Osteocyte (in vitro differentiated cells): ENCODE data around the gene DMXL2. TPM values are rescaled to one million over a fixed set of nuclear protein-coding genes. Genes with fewer than 3 reads are reported as not detected.

ENCODE experiments used
- DNase-seq: peaks from one replicate; pipeline ENCODE4 v3.0.0; 2021; ENCODE audit warnings: mixed read lengths; ENCODE audit not compliant: unreplicated experiment; ENCODE audit errors: extremely low spot score
- H3K27ac Mint-ChIP-seq: one replicate; pipeline ENCODE4 v1.8.0; 2021; ENCODE audit warnings: mild to moderate bottlenecking, mixed read lengths; ENCODE audit not compliant: unreplicated experiment
- H3K27me3 Mint-ChIP-seq: one replicate; pipeline ENCODE4 v1.8.0; 2021; ENCODE audit warnings: mixed read lengths; ENCODE audit not compliant: unreplicated experiment
- H3K36me3 Mint-ChIP-seq: one replicate; pipeline ENCODE4 v1.8.0; 2021; ENCODE audit warnings: mixed read lengths; ENCODE audit not compliant: unreplicated experiment
- H3K4me1 Mint-ChIP-seq: one replicate; pipeline ENCODE4 v1.8.0; 2021; ENCODE audit warnings: mixed read lengths; ENCODE audit not compliant: unreplicated experiment
- H3K4me3 Mint-ChIP-seq: one replicate; pipeline ENCODE4 v1.8.0; 2021; ENCODE audit warnings: mild to moderate bottlenecking, moderate library complexity, mixed read lengths; ENCODE audit not compliant: unreplicated experiment
- H3K9me3 Mint-ChIP-seq: one replicate; pipeline ENCODE4 v1.8.0; 2021; ENCODE audit warnings: mixed read lengths; ENCODE audit not compliant: unreplicated experiment
- total RNA-seq: library from RNA; stranded (reverse); gene quantifications from 2 replicates; pipeline ENCODE4 v1.2.1, GENCODE V29; 2021
- TF ChIP-seq, protein P1 (sequence below): fragments of 200-600 bp; sonication (generic); IDR thresholded peaks from 2 replicates; pipeline ENCODE4 v1.5.0; 2021; ENCODE audit warnings: antibody characterized with exemption, mild to moderate bottlenecking, moderate library complexity

DMXL2 gene
- total RNA-seq, 1 donor from 2014 or later: 27.4 TPM

DNA sequence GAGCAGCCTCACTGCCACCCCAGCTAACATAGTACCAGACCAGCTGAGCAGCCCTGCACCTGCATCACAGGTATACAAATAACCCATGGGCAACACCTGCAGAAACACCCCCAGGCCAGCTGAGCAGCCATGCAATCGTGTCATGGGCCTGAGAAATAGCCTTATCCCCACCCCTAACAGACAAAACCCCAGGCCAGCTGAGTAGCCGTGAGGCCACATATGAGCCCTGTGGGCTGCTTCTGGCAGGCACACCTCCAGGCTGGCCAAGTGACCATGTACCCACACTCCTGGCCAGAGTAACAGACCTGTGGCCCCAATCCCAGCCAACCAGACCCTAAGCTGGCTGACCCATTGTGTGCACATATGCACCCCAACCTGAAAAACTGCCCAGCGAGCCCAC lies 138.6 kb downstream of the DMXL2 start:
- no peaks in the 10 kb centered on the region for H3K27me3 Mint-ChIP-seq
- DNase-seq: no peak
- no peaks in the 10 kb centered on the region for H3K4me1 Mint-ChIP-seq
- no peak overlapping the region for H3K27ac Mint-ChIP-seq
- TF ChIP-seq, protein P1, sequence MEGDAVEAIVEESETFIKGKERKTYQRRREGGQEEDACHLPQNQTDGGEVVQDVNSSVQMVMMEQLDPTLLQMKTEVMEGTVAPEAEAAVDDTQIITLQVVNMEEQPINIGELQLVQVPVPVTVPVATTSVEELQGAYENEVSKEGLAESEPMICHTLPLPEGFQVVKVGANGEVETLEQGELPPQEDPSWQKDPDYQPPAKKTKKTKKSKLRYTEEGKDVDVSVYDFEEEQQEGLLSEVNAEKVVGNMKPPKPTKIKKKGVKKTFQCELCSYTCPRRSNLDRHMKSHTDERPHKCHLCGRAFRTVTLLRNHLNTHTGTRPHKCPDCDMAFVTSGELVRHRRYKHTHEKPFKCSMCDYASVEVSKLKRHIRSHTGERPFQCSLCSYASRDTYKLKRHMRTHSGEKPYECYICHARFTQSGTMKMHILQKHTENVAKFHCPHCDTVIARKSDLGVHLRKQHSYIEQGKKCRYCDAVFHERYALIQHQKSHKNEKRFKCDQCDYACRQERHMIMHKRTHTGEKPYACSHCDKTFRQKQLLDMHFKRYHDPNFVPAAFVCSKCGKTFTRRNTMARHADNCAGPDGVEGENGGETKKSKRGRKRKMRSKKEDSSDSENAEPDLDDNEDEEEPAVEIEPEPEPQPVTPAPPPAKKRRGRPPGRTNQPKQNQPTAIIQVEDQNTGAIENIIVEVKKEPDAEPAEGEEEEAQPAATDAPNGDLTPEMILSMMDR: no peak
- peaks cover 14% of the 10 kb centered on the region for H3K9me3 Mint-ChIP-seq
- H3K4me3 Mint-ChIP-seq: no peak overlapping the region
- H3K36me3 Mint-ChIP-seq: peaks cover 46% of the 10 kb centered on the region

DNA sequence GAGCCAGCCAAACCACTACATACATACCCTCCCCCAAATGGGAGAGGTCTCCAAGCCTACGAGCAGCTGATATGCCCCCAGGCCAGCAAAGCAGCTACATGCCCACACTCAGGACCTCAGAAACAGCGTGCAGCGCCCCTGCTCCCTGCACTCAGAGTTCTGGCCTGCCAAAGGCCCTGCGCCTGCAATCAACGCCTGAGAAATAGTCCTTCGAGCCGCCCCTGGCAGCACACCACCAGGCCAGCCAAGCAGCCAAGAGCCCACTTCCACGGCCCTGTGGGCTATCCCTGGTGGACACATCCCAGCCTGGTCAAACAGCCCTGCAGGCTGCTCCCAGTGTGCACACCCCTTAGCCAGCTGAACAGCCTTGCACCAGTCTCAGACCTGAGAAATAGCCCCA lies 139.1 kb downstream of the DMXL2 start:
- Mint-ChIP-seq H3K9me3 (peaks cover 14% of the 10 kb centered on the region), H3K4me1 (no peaks in the 10 kb centered on the region), H3K36me3 (peaks cover 43% of the 10 kb centered on the region), H3K27me3 (no peaks in the 10 kb centered on the region), H3K27ac (no peak overlapping the region), H3K4me3 (no peak overlapping the region)
- TF ChIP-seq, protein P1: no peak
- no peak for DNase-seq

DNA sequence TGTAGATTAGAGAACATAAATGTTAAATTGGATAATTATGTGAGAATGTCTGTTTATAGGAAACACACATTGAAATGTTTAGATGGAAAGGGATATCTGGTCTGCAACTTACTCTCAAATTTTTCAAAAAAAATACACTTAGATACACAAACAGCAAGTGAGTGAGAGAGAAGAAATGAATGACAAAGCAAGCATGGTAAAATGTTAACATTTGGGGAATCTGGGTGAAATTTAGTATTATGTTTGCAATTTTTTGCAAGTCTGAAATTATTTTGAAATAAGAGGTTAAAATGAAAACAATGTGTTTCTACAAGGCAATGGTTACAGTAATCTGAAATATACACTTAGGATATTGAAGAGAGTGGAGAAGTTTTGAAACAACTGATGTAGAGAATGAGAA lies 146.8 kb downstream of the DMXL2 start:
- Mint-ChIP-seq H3K27me3 (no peaks in the 10 kb centered on the region), H3K4me1 (peaks cover 4% of the 10 kb centered on the region), H3K4me3 (no peak overlapping the region), H3K27ac (no peak overlapping the region), H3K36me3 (peaks cover 26% of the 10 kb centered on the region), H3K9me3 (no peaks in the 10 kb centered on the region)
- TF ChIP-seq, protein P1: no peak
- no peak for DNase-seq

DNA sequence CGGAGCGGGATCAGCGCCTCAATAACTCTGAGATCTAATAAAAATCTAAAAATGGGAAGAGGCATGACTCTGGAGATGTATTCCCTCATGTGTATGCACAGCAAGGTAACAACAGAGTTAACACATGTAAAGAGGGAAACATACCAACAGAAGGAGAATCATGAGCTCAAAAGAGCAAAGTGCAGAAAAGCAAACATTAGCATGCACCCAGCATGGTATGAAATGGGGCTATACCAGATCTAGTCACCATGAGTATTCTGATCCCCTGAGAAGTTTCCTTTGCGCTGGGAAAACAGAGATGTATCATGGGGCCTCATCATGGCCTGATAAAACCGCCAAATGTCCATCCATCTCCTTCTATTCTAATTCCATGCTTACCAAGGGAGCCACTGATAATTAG lies 152.1 kb downstream of the DMXL2 start:
- DNase-seq: no peak
- Mint-ChIP-seq H3K9me3 (no peaks in the 10 kb centered on the region), H3K4me3 (no peak overlapping the region), H3K36me3 (peaks cover 28% of the 10 kb centered on the region), H3K27ac (no peak overlapping the region), H3K4me1 (peaks cover 1% of the 10 kb centered on the region), H3K27me3 (no peaks in the 10 kb centered on the region)
- TF ChIP-seq, protein P1: no peak

DNA sequence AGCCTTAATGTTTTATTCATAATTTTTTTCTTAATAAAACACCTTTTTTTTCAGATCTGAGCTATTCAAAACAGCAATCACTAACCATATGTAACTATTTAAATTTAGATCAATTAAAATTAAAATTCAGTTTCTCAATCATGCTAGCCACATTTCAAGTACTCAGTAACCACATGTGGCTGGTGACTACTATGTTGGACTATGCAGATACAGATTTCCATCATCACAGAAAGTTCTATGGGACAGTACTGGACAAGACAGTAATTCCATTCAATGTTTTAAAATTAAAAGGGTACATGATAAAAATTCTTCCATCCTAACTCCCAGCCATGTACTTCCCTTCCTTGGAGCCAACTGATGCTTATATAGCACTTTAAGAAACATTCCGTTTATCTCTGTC lies 161.8 kb downstream of the DMXL2 start:
- H3K27ac Mint-ChIP-seq: no peak overlapping the region
- DNase-seq: no peak
- no peaks in the 10 kb centered on the region for H3K9me3 Mint-ChIP-seq
- H3K4me3 Mint-ChIP-seq: no peak overlapping the region
- no peaks in the 10 kb centered on the region for H3K27me3 Mint-ChIP-seq
- H3K4me1 Mint-ChIP-seq: no peaks in the 10 kb centered on the region
- H3K36me3 Mint-ChIP-seq: peaks cover 33% of the 10 kb centered on the region
- TF ChIP-seq, protein P1: no peak
